Upper lobe of left lung (tissue), 6 donors: Measurements from ENCODE around the gene BRWD1. TPM values are rescaled to one million over a fixed set of nuclear protein-coding genes. Genes with fewer than 3 reads are reported as not detected.

Source experiments
- ATAC-seq, 2 donors: fragments of 200-7000 bp; cut with Tn5 transposase; one replicate each; pipeline ENCODE4 v1.9.1; 2022; ENCODE audit warnings: mild to moderate bottlenecking in 2 of 2, moderate library complexity in 2 of 2; ENCODE audit not compliant: low FRiP score in 2 of 2
- DNase-seq, 2 donors: peaks; one replicate each; pipeline ENCODE4 v3.0.0-alpha.2; 2019 to 2020
- H3K27ac ChIP-seq, 4 donors: fragments of 200-600 bp; sonication (generic); one replicate each; pipeline ENCODE4 v1.5.1; 2016 to 2019
- H3K27me3 ChIP-seq, 4 donors: fragments of 200-600 bp; sonication (generic); one replicate each; pipeline ENCODE4 v1.5.1; 2017 to 2019
- H3K36me3 ChIP-seq, 4 donors: fragments of 200-600 bp; sonication (generic); one replicate each; pipeline ENCODE4 v1.5.1; 2016 to 2019
- H3K4me1 ChIP-seq, 4 donors: fragments of 200-600 bp; sonication (generic); one replicate each; pipeline ENCODE4 v1.5.1; 2018 to 2019
- H3K4me3 ChIP-seq, 4 donors: fragments of 200-600 bp; sonication (generic); one replicate each; pipeline ENCODE4 v1.5.1; 2017 to 2019; ENCODE audit warnings: mild to moderate bottlenecking in 2 of 4, moderate library complexity in 1 of 4
- H3K9me3 ChIP-seq, 4 donors: fragments of 200-600 bp; sonication (generic); one replicate each; pipeline ENCODE4 v1.5.1; 2018 to 2019
- CTCF ChIP-seq, 6 experiments: fragments of 450-650 bp in 4 of 6; fragments of 200-600 bp in 2 of 6; sonication (generic) in 2 of 6; IDR thresholded peaks; one replicate each; pipeline ENCODE4 v1.5.1; 2016 to 2019; ENCODE audit warnings: antibody characterized with exemption in 6 of 6
- EP300 ChIP-seq, 4 donors: sonication (generic); formaldehyde crosslinking; IDR thresholded peaks; one replicate each; pipeline ENCODE4 v1.5.1; 2017; ENCODE audit warnings: antibody characterized with exemption in 4 of 4, control low read depth in 2 of 4
- POLR2A ChIP-seq, 4 donors: fragments of 450-650 bp; IDR thresholded peaks; one replicate each; pipeline ENCODE4 v1.5.1; 2016 to 2017; ENCODE audit warnings: antibody characterized with exemption in 4 of 4, mild to moderate bottlenecking in 2 of 4
- POLR2AphosphoS5 ChIP-seq, 2 donors: sonication (generic); formaldehyde crosslinking; IDR thresholded peaks; one replicate each; pipeline ENCODE4 v1.5.1; 2017; ENCODE audit warnings: antibody characterized with exemption in 2 of 2
- WGBS, 2 donors: methylation state at CpG; one replicate each; pipeline ENCODE4 v1.1.5; 2017 to 2018; 5-methylcytosine and 5-hydroxymethylcytosine counted together
- total RNA-seq, 6 donors: library from RNA; depleted of rRNA in 4 of 6; stranded (reverse); fragments of >200 nt in 4 of 6; gene quantifications; one replicate each; pipeline versions ENCODE4 v1.1.0 to v1.2.1, GENCODE V29; 2016 to 2021
- donor health status: DM: no; HTN: no; CAD: no; lungs with moderate emphysema.
- donor health status: DM: no; HTN: yes; CAD: no; lungs with severe emphysema.

Gene BRWD1
- total RNA-seq, 6 donors from 2014 or later = 23.4 to 144 (median 42.0) TPM

DNA sequence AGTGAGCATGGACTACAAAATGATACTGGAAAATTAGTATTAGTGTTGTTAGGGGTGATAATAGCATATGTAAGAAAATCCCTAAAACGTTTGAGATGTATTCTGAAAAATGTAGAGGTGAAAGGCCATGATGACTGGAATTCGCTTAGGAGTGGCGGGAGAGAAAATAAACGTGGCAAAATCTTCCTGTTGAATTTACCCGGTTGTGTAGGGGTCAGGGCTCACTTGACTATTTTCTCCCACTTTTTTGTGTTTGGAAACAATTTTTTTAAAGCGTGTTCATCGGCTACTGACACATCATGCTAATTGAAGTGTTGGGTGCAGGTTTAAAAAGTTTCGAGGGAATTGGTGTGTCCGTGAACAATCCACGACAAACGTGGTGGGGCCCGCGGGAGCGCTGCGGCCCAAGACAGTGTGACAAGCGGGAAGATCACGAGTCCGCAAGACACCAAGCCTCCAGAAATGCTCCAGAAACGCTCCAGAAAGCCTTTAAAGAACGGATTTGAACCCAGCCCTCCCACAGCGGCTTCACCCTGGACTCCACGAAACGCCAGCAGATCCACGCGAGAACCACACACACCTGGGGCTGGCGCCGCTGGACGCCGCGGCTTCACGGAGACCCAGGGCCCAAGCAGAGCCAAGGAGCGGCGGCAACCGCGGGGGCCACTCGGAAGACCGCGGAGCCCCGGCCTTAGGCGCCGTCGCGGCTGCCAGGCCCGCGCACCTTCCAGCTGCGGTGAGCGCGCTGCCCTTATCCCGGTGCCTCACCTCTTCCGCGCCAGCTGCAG, 130.8 kb downstream of the BRWD1 start:
- WGBS, 2 donors = 1 to 3% methylated on average over 23 to 45 of the region's 51 CpGs
- Histone ChIP-seq H3K27me3 (no peaks in the 10 kb centered on the region), H3K4me3 (peak overlapping the region; percentile 68 to 88 (median 87)), H3K36me3 (peaks cover 0 to 21% (median 8%) of the 10 kb centered on the region in 4 donors), H3K9me3 (no peaks in the 10 kb centered on the region), H3K27ac (peak overlapping the region; percentile 89 to 92 (median 91)), H3K4me1 (peaks cover 13 to 20% (median 15%) of the 10 kb centered on the region in 4 donors)
- no peak for DNase-seq
- TF ChIP-seq EP300 (IDR thresholded peaks at IDR 0.05) (no peak), CTCF (IDR thresholded peaks at IDR 0.05) (no peak), POLR2AphosphoS5 (IDR thresholded peaks at IDR 0.05) (no peak), POLR2A (IDR thresholded peaks at IDR 0.05) (no peak)
- peak; percentile 12 to 32 for ATAC-seq

DNA sequence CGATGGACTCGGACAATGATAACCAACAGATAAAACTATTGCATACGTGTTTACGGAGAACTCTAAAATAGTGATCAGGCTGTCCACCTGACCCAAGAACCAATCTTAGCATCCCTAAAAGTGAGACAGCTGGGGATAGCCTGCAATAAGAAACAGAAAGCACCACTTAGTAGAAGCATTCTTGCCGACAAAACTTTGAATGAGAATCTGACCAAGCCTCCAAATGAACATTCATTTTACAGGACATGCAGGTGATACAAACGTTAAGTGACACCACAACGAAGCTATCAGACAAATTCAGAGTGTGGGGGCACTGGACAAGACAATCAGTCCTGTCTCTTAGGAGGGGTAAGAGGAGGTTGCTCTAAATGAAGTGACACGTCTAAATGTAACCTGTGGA, 131.4 kb downstream of the BRWD1 start:
- WGBS, 2 donors = 50 to 57% methylated on average over 8 of the region's 8 CpGs
- ATAC-seq (no peak), DNase-seq (no peak)
- Histone ChIP-seq H3K27me3 (no peaks in the 10 kb centered on the region), H3K4me1 (peaks cover 12 to 20% (median 14%) of the 10 kb centered on the region in 4 donors), H3K4me3 (peak overlapping the region in 3 of 4 donors; percentile 68 to 88 (median 87)), H3K9me3 (no peaks in the 10 kb centered on the region), H3K36me3 (peaks cover 0 to 21% (median 8%) of the 10 kb centered on the region in 4 donors), H3K27ac (no peak overlapping the region)
- TF ChIP-seq EP300 (IDR thresholded peaks at IDR 0.05) = no peak
- TF ChIP-seq POLR2AphosphoS5 (IDR thresholded peaks at IDR 0.05) = no peak
- no peak for TF ChIP-seq POLR2A (IDR thresholded peaks at IDR 0.05)
- no peak for TF ChIP-seq CTCF (IDR thresholded peaks at IDR 0.05)

GRCh38 chr21:39181205-39181818, 132.1 kb downstream of the BRWD1 start:
- H3K27ac ChIP-seq = no peak overlapping the region
- TF ChIP-seq EP300 (IDR thresholded peaks at IDR 0.05) = no peak
- no peak for TF ChIP-seq POLR2A (IDR thresholded peaks at IDR 0.05)
- TF ChIP-seq CTCF (IDR thresholded peaks at IDR 0.05) = no peak
- no peak for TF ChIP-seq POLR2AphosphoS5 (IDR thresholded peaks at IDR 0.05)
- H3K4me1 ChIP-seq = peaks cover 12 to 20% (median 14%) of the 10 kb centered on the region in 4 donors
- H3K36me3 ChIP-seq = peaks cover 0 to 25% (median 8%) of the 10 kb centered on the region in 4 donors
- H3K4me3 ChIP-seq = no peak overlapping the region
- no peaks in the 10 kb centered on the region for H3K9me3 ChIP-seq
- ATAC-seq (no peak), DNase-seq (no peak)
- no peaks in the 10 kb centered on the region for H3K27me3 ChIP-seq
- WGBS, 2 donors = 87 to 93% methylated on average over 4 of the region's 4 CpGs

- no peak for ATAC-seq
- DNase-seq = no peak
- no peaks in the 10 kb centered on the region for H3K27me3 ChIP-seq
- H3K27ac ChIP-seq = no peak overlapping the region
- no peak overlapping the region for H3K4me3 ChIP-seq
- H3K9me3 ChIP-seq = no peaks in the 10 kb centered on the region
- peaks cover 0 to 28% (median 8%) of the 10 kb centered on the region in 4 donors for H3K36me3 ChIP-seq
- TF ChIP-seq CTCF (IDR thresholded peaks at IDR 0.05) (peak in 1 of 6 experiments; percentile 7), POLR2A (IDR thresholded peaks at IDR 0.05) (no peak)
- 95% methylated on average over 2 of the region's 2 CpGs for WGBS, 2 donors
- H3K4me1 ChIP-seq = peaks cover 12 to 20% (median 14%) of the 10 kb centered on the region in 4 donors
Observed at GRCh38 chr21:39180429-39181019, 132.9 kb downstream of the BRWD1 start.
